Rectal smooth muscle tissue (tissue), 1 donor: ENCODE data around the gene SLC26A1.

Source experiments
- H3K27ac ChIP-seq: one replicate; pipeline ENCODE4 v1.7.0; 2013; ENCODE audit warnings: low read depth, low read length, inconsistent platforms
- H3K27me3 ChIP-seq: one replicate; pipeline ENCODE4 v1.7.0; 2013; ENCODE audit warnings: low read length; ENCODE audit not compliant: control insufficient read depth, insufficient read depth
- H3K36me3 ChIP-seq: one replicate; pipeline ENCODE4 v1.7.0; 2013; ENCODE audit warnings: low read length; ENCODE audit not compliant: control insufficient read depth, insufficient read depth
- H3K4me1 ChIP-seq: one replicate; pipeline ENCODE4 v1.7.0; 2013; ENCODE audit warnings: low read length; ENCODE audit not compliant: control insufficient read depth, insufficient read depth
- H3K4me3 ChIP-seq: one replicate; pipeline ENCODE4 v1.7.0; 2013; ENCODE audit warnings: low read length
- H3K9ac ChIP-seq: one replicate; pipeline ENCODE4 v1.7.0; 2013; ENCODE audit warnings: low read length

The SLC26A1 gene

DNA sequence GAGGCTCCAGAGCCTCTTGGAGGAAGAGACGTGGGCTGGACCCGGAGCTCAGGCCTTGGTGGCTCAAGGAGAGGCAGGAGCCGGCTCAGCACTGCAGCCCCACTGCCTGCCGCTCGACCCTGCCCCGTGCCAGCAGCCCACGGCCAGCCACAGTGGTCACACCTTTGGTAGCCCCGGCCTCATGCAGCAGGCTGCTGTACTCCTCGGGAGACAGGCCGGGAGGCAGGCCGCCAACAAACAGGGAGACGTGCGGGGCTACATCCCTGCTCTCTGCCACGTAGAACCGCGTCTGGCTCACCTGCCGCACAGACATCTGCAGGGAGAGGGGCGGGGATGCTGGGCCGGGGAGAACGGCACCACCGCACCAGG is 27.5 kb downstream of the SLC26A1 start:
- H3K27ac ChIP-seq = no peak overlapping the region
- no peaks in the 10 kb centered on the region for H3K27me3 ChIP-seq
- no peak overlapping the region for H3K4me3 ChIP-seq
- H3K36me3 ChIP-seq = peaks cover 10% of the 10 kb centered on the region
- no peak overlapping the region for H3K9ac ChIP-seq
- H3K4me1 ChIP-seq = no peaks in the 10 kb centered on the region

- H3K27ac ChIP-seq = no peak overlapping the region
- no peaks in the 10 kb centered on the region for H3K27me3 ChIP-seq
- peaks cover 10% of the 10 kb centered on the region for H3K36me3 ChIP-seq
- H3K4me3 ChIP-seq = no peak overlapping the region
- no peak overlapping the region for H3K9ac ChIP-seq
- H3K4me1 ChIP-seq = no peaks in the 10 kb centered on the region
Measured at GRCh38 chr4:965048-965765, 28.0 kb downstream of the SLC26A1 start.

GRCh38 chr4:964346-965025 is 28.7 kb downstream of the SLC26A1 start:
- peaks cover 10% of the 10 kb centered on the region for H3K36me3 ChIP-seq
- no peak overlapping the region for H3K4me3 ChIP-seq
- no peaks in the 10 kb centered on the region for H3K27me3 ChIP-seq
- no peak overlapping the region for H3K27ac ChIP-seq
- no peaks in the 10 kb centered on the region for H3K4me1 ChIP-seq
- no peak overlapping the region for H3K9ac ChIP-seq

DNA sequence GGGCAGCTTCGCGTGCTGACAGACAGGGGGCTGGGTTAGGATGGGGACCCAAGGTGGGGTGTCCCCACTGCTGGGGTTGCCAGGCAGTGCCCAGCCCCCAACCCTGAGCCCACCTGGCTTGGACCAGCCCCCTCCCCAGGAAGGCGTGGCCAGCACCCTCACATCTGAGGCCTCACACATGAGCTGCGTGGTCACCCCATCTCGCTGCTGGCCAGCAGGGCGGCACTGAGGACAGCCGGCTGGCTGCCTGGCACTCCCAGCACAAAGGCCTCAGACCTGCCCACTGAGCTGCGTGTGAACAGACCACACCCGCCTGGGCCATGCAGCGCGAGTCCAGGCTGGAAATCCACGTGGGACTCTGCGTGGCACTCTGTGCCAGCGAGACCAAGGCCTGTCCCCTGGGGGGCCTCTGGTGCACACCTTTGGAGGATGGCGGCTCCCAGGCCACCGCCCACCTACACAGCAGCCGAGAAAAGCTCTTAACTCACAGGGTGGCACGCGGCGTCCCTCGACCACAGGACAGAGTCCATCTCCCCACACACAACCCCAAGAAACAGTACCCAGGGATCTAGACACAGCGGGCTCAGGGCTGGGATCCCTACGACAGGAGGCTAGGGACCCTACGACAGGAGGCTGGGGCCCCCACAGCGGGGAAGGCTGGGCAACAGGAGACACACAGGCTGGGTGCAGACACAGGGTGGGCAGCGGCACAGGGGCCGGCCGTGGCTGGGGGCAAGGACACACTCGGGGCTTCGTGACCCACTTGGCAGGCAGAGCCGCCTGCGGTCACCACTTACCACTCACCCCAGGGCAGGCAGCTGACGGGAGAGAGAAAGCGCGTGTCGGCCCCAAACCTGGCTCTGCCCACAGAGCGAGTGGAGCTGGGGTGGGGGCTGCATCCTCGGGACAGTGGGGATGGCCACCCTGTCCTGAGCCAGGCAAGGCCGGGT is 29.7 kb downstream of the SLC26A1 start:
- H3K9ac ChIP-seq = no peak overlapping the region
- no peaks in the 10 kb centered on the region for H3K4me1 ChIP-seq
- H3K4me3 ChIP-seq = no peak overlapping the region
- peaks cover 15% of the 10 kb centered on the region for H3K36me3 ChIP-seq
- no peak overlapping the region for H3K27ac ChIP-seq
- H3K27me3 ChIP-seq = no peaks in the 10 kb centered on the region

DNA sequence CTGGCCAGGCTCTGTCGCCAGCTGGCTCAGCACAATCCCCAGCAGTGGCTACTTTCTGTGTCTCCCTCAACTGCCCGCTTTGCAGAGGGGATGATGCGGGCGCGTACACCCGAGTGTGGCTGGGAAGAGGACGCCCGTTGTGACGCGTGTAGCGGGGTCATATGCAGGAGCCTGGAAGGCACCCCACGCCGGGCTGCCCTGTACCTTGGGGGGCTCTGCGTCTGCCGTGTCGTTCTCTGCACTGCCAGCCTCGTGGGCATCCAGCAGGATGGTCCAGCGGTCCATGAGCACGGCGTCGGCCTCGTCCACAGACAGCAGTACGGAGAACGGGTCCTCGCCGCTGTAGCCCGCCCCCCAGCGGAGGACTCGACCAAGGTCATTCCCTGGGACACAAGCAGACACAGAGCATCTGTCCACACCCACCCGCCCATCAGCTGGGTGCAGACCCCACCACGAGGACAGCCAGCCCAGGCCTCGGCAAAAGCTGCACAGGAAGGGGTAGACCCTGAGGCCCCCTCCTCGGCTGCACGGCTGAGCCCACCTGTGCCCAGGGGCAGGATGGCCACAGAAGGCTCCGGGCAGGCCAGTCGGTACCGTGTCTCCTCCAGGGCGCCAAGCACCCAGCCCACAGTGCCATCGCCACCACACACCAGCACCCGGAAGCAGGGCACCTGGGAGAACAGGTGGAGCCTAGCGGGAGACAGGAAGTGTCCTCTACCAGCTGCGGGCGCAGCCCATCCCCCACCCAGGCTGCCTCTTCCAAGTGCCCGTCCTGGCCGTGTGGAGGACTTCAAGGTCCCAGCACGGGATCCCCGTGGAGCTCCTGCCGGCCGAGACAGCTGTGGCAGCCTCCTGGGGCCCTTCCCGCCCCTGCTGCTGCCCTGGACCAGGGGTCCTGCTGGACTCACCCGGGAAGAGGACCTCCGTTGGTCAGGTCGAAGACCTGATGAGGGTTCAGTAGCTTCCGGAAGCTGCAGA is 30.7 kb downstream of the SLC26A1 start:
- H3K36me3 ChIP-seq = peaks cover 17% of the 10 kb centered on the region

DNA sequence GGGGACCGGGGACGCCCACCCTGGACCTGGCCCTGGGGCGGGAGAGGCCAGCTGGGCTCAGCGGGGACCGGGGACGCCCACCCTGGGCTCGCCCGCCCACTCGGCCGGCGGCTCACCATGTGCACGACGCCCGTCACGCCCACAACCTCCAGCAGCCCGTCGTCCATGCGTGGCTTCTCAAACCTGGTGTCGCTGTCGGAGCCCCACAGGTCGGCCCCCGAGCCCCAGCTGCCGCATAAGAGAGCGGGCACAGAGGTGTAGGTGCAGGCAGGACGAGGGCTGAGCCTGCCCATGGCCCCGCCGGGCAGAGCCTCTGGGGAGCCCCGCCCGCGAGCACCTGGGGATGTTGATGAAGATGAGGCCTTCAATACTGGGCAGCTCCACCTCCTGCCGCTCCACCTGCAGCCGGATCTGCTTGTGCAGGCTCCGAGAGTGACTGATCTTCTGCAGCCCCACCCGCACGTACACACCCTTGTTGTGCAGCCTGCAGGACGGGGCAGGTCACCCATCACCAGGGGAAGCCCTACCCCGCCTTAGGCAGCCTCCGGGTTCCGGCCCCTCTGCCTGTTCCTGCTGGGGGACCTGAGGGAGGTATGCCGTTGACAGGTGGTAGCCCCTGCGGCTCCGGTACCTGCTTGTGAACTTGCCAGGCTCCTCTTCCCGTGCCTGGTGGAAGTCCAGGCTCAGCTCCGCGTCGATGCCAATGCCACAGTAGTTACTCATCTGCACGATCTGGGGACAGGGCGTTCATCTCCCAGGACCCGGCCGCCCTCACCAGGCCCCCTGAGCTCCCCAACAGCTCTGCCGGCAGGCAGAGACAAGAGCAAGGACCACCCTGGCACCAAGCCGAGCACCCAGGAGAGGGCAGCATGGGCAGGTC is 31.6 kb downstream of the SLC26A1 start:
- Histone ChIP-seq H3K36me3 (peaks cover 17% of the 10 kb centered on the region), H3K27me3 (no peaks in the 10 kb centered on the region), H3K27ac (no peak overlapping the region), H3K9ac (no peak overlapping the region), H3K4me1 (no peaks in the 10 kb centered on the region), H3K4me3 (no peak overlapping the region)

More for the DNA sequence above, 30.7 kb downstream of the SLC26A1 start:
- Histone ChIP-seq H3K9ac (no peak overlapping the region), H3K27me3 (no peaks in the 10 kb centered on the region), H3K4me1 (no peaks in the 10 kb centered on the region), H3K4me3 (peak overlapping the region; percentile 27), H3K27ac (no peak overlapping the region)

DNA sequence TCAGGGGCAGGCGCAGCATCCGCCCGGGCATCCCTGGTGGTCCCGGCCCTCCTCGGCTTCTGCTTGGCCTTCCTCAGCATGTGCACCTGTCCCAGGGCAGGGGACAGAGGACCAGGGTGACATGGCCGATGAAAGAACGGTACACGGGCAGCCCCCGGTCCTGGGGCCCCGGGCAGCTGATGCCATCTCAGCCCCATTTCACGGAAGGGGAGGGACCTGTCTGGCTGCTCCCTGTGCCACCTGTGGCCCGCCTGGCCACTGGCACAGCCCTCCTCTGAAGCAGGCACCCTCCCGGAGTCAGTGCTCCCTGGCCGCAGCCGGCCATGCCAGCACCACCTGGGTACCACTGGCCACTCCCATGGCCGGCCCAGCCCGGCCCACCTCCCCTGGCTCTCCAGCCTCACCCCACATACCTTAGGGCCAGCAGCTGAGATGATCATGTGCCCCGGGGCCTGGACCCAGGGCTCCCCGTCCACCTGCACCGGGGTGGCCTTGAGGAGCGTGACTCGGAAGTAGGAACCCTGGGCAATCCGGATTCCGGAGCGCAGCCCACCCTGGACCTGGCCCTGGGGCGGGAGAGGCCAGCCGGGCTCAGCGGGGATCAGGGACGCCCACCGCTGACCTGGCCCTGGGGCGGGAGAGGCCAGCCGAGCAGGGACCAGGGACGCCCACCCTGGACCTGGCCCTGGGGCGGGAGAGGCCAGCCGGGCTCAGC is 32.4 kb downstream of the SLC26A1 start:
- Histone ChIP-seq H3K4me1 (no peaks in the 10 kb centered on the region), H3K4me3 (no peak overlapping the region), H3K27me3 (no peaks in the 10 kb centered on the region), H3K27ac (no peak overlapping the region), H3K36me3 (peaks cover 17% of the 10 kb centered on the region), H3K9ac (no peak overlapping the region)

DNA sequence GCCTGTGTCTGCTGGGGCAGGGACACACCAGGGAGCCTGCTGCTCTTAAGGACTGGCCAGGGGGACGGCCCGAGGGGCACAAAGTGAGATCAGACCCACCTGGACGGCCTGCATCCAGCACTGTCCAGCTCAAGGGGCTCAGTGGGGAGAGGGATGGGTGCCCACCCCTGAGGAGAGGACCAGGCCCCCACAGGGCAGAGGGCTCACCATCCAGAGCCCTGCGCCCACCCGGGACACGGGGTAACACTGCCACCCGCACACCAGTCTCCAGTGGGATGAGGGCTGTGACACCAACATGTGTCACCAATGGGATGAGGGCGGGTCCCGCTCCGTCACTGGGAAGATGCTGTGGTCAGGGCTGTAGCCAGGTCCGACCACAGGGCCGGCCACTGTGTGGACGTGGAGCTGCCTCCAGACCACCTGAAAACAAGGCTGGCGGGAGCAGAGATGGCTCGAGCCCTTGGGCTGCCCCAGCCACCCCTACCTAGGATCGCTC is 33.0 kb downstream of the SLC26A1 start:
- no peaks in the 10 kb centered on the region for H3K27me3 ChIP-seq
- H3K9ac ChIP-seq = no peak overlapping the region
- no peak overlapping the region for H3K4me3 ChIP-seq
- H3K4me1 ChIP-seq = no peaks in the 10 kb centered on the region
- H3K27ac ChIP-seq = no peak overlapping the region
- peaks cover 17% of the 10 kb centered on the region for H3K36me3 ChIP-seq

DNA sequence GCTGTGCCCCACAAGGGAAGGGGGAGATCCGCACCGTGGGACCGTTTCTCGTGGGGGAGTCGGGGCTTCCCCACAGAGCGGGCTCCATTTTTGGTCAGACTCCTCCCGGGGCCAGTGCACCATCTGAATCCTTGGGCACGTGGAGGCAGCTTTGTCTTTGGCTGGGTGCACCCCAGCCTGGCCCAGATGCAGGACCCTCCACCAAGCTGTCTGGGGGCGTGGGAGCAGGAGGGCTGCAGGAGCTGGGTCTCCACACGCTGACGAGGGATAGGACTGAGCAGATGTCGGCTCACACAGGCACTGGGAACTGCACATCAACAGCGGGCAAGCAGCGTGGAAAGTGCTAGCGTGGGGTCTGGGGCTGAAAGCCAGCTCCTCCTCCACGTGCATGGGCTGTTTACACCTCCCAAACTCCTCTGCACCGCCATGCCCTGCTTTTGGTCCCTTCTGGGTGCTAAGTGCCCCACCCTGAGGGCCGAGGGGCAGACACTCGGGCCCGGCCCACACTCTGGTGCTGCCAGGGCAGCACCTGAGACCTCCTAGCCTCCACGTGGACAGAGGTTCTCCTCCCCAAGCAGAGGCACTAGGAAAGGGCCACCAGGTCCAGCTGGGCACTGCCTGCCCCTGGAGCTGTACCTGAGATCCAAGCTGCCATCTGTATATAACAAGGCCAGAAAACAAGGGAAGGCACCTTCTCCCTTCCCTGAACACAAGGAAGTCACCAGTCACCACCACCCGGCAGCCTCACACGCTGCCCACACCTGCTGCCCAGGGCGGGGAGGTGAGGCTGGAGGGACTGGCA is 33.7 kb downstream of the SLC26A1 start:
- no peak overlapping the region for H3K9ac ChIP-seq
- H3K4me1 ChIP-seq = no peaks in the 10 kb centered on the region
- H3K4me3 ChIP-seq = no peak overlapping the region
- no peaks in the 10 kb centered on the region for H3K27me3 ChIP-seq
- H3K27ac ChIP-seq = no peak overlapping the region
- peaks cover 15% of the 10 kb centered on the region for H3K36me3 ChIP-seq

DNA sequence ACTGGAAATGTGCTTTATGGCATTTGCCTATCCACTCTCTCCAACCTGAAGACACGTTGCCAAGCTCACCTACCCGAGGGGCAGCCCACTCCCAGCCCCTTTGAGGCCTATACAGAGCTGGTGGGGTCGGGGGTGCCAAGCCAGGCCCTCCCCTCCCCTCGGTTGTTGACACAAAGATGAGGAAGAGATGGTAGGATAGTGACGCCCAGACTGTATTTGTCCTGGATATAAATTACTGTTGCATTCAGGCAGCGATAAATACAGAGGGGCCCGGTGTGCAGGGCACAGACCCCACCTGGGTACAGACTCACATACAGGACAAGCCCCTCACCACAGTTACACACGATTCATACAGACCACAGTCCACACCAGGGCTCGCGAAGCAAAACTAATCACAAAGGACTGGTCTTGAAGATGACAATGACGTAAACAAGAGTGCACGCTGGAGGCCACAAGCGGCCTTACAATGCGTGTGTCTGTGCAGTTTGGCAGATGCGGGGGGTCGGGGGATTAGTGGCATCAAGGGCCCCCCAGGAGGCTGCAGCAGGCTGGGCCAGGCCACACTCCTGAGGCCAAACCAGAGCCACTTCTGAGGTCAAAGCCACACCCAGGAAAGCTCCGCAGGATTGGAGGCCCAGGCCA is 34.4 kb downstream of the SLC26A1 start:
- Histone ChIP-seq H3K36me3 (peaks cover 15% of the 10 kb centered on the region), H3K4me1 (no peaks in the 10 kb centered on the region), H3K27ac (no peak overlapping the region), H3K4me3 (no peak overlapping the region), H3K9ac (no peak overlapping the region), H3K27me3 (no peaks in the 10 kb centered on the region)
